ENCODE measurements around the gene BBOX1.

DNA sequence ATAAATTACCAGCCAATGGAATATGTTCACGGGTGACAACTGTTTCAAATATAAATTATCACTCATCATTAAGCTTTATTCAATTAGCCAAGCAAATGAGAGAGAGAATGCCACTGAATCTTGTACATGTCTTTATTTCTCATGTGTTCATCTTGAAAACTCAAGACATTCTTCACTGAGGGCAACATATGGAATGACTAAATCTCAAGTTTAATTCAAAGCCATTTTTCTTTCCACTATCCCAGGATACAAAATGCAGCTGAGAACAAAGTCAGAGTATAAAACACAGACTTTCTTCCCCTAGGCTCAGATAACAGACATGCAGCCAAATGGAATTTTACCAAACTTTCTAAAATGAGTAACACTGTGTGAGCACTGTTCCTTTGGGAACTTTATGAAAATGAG is 12.1 kb upstream of the BBOX1 start:
- TF ChIP-seq TAF1 (IDR thresholded peaks at IDR 0.05; ENCODE audit: borderline replicate concordance, low read depth, low read length): no peak
- TF ChIP-seq POLR2A (IDR thresholded peaks at IDR 0.05; ENCODE audit: low read depth, low read length): no peak
- TF ChIP-seq POLR2AphosphoS5 (IDR thresholded peaks at IDR 0.05; ENCODE audit: low read depth, low read length): no peak

Data from GM12892 (cell line).